KMS-11 (cell line): Measurements from ENCODE around the gene CRYGC.
"Not testable (repeated sequence)": the region's sequence is repeated elsewhere in the genome, so short reads cannot be mapped to it uniquely, and the experiment has no call there.

Source experiments
- H2AFZ ChIP-seq: fragments of 200-600 bp; sonication (generic); 2 replicates; pipeline ENCODE4 v1.6.1; 2016; ENCODE audit warnings: antibody characterized with exemption, mixed run types, low read depth
- H3K27ac ChIP-seq: fragments of 200-600 bp; sonication (generic); 2 replicates; pipeline ENCODE4 v1.6.1; 2016; ENCODE audit warnings: mild to moderate bottlenecking, mixed run types
- H3K27me3 ChIP-seq: fragments of 200-600 bp; sonication (generic); 2 replicates; pipeline ENCODE4 v1.6.1; 2017; ENCODE audit warnings: mild to moderate bottlenecking, low read depth, mixed run types, moderate library complexity; ENCODE audit not compliant: insufficient read depth
- H3K36me3 ChIP-seq: fragments of 200-600 bp; sonication (generic); 2 replicates; pipeline ENCODE4 v1.6.1; 2017; ENCODE audit warnings: mild to moderate bottlenecking, mixed run types; ENCODE audit not compliant: insufficient read depth
- H3K4me1 ChIP-seq: fragments of 200-600 bp; sonication (generic); 2 replicates; pipeline ENCODE4 v1.6.1; 2016; ENCODE audit warnings: mild to moderate bottlenecking, low read depth, mixed run types; ENCODE audit not compliant: poor library complexity, severe bottlenecking
- H3K4me2 ChIP-seq: fragments of 200-600 bp; sonication (generic); 2 replicates; pipeline ENCODE4 v1.7.0; 2016; ENCODE audit warnings: mild to moderate bottlenecking, mixed run types
- H3K4me3 ChIP-seq: fragments of 200-600 bp; sonication (generic); IDR thresholded peaks from 2 replicates; pipeline ENCODE4 v1.6.1; 2017; ENCODE audit warnings: low read depth, low read length, mixed read lengths; ENCODE audit not compliant: insufficient read depth
- H3K79me2 ChIP-seq: fragments of 200-600 bp; sonication (generic); 2 replicates; pipeline ENCODE4 v1.6.1; 2016; ENCODE audit warnings: low read depth, mixed run types; ENCODE audit not compliant: insufficient read depth
- H3K9ac ChIP-seq: fragments of 200-600 bp; sonication (generic); 2 replicates; pipeline ENCODE4 v1.6.1; 2016; ENCODE audit warnings: mild to moderate bottlenecking, mixed run types
- H4K20me1 ChIP-seq: fragments of 200-600 bp; sonication (generic); 2 replicates; pipeline ENCODE4 v1.6.1; 2016; ENCODE audit warnings: mild to moderate bottlenecking, mixed run types; ENCODE audit not compliant: insufficient read depth
- CTCF ChIP-seq: fragments of 200-600 bp; sonication (generic); conservative IDR thresholded peaks from 2 replicates; pipeline ENCODE4 v1.6.1; 2017; ENCODE audit warnings: low read depth, mild to moderate bottlenecking, antibody characterized with exemption, low read length, moderate library complexity, mixed read lengths

Gene CRYGC

GRCh38 chr2:208142240-208142924, 12.8 kb upstream of the CRYGC start:
- H4K20me1 ChIP-seq, result no peaks in the 10 kb centered on the region
- H3K27ac ChIP-seq, result no peak overlapping the region
- H3K27me3 ChIP-seq, result no peaks in the 10 kb centered on the region
- no peak for TF ChIP-seq CTCF
- no peak overlapping the region for H3K4me3 ChIP-seq
- no peak overlapping the region for H2AFZ ChIP-seq
- H3K36me3 ChIP-seq, result no peaks in the 10 kb centered on the region
- no peak overlapping the region for H3K9ac ChIP-seq
- H3K79me2 ChIP-seq, result no peaks in the 10 kb centered on the region
- H3K4me2 ChIP-seq, result no peak overlapping the region
- H3K4me1 ChIP-seq, result no peaks in the 10 kb centered on the region

- Histone ChIP-seq H3K27ac (no peak overlapping the region), H2AFZ (no peak overlapping the region)
Observed at GRCh38 chr2:208139447-208139846, 9.8 kb upstream of the CRYGC start.

GRCh38 chr2:208138334-208138733, 8.7 kb upstream of the CRYGC start:
- H2AFZ ChIP-seq, H3K27ac ChIP-seq, H3K36me3 ChIP-seq, H3K79me2 ChIP-seq, H3K27me3 ChIP-seq, H3K9ac ChIP-seq, H3K4me2 ChIP-seq, H4K20me1 ChIP-seq, H3K4me3 ChIP-seq, H3K4me1 ChIP-seq: not testable (repeated sequence)

More at GRCh38 chr2:208139447-208139846, 9.8 kb upstream of the CRYGC start:
- Histone ChIP-seq H3K36me3 (no peaks in the 10 kb centered on the region), H4K20me1 (no peaks in the 10 kb centered on the region), H3K79me2 (no peaks in the 10 kb centered on the region), H3K4me1 (no peaks in the 10 kb centered on the region), H3K27me3 (no peaks in the 10 kb centered on the region), H3K4me3 (no peak overlapping the region), H3K9ac (no peak overlapping the region), H3K4me2 (no peak overlapping the region)
- TF ChIP-seq CTCF, result no peak

GRCh38 chr2:208136716-208137094, 7.1 kb upstream of the CRYGC start:
- Histone ChIP-seq H3K79me2 (no peaks in the 10 kb centered on the region), H3K9ac (no peak overlapping the region), H3K4me3 (no peak overlapping the region), H4K20me1 (no peaks in the 10 kb centered on the region), H3K4me1 (no peaks in the 10 kb centered on the region), H3K36me3 (no peaks in the 10 kb centered on the region), H3K27ac (no peak overlapping the region), H2AFZ (no peak overlapping the region), H3K4me2 (no peak overlapping the region), H3K27me3 (no peaks in the 10 kb centered on the region)
- no peak for TF ChIP-seq CTCF
